Vagina (tissue), 2 donors: Measurements from ENCODE around the gene AARS2. TPM values are rescaled to one million over a fixed set of nuclear protein-coding genes. Genes with fewer than 3 reads are reported as not detected.

Source experiments
- DNase-seq, 2 donors: peaks; one replicate each; pipeline ENCODE4 v3.0.0-alpha.2; 2017; ENCODE audit errors: extremely low spot score in 2 of 2
- H3K27ac ChIP-seq: fragments of 200-600 bp; sonication (generic); one replicate; pipeline ENCODE4 v1.5.1; 2019
- H3K27me3 ChIP-seq: fragments of 200-600 bp; sonication (generic); one replicate; pipeline ENCODE4 v1.5.1; 2019
- H3K36me3 ChIP-seq, 2 donors: fragments of 200-600 bp; sonication (generic); one replicate each; pipeline ENCODE4 v1.5.1; 2017 to 2019
- H3K4me1 ChIP-seq: fragments of 200-600 bp; sonication (generic); one replicate; pipeline ENCODE4 v1.5.1; 2019
- H3K4me3 ChIP-seq, 2 donors: fragments of 200-600 bp; sonication (generic); 1 replicate in 1 of 2; 2 replicates in 1 of 2; pipeline ENCODE4 v1.5.1; 2016 to 2019
- H3K9me3 ChIP-seq: fragments of 200-600 bp; sonication (generic); one replicate; pipeline ENCODE4 v1.5.1; 2019
- CTCF ChIP-seq, 3 experiments: fragments of 450-650 bp in 2 of 3; fragments of 200-600 bp in 1 of 3; sonication (generic) in 1 of 3; IDR thresholded peaks; one replicate each; pipeline ENCODE4 v1.5.1; 2017 to 2019; ENCODE audit warnings: antibody characterized with exemption in 3 of 3, mild to moderate bottlenecking in 2 of 3, moderate library complexity in 2 of 3
- POLR2A ChIP-seq, 2 donors: fragments of 450-650 bp; IDR thresholded peaks; one replicate each; pipeline ENCODE4 v1.6.1; 2017; ENCODE audit warnings: antibody characterized with exemption in 2 of 2, mild to moderate bottlenecking in 2 of 2, moderate library complexity in 2 of 2
- POLR2AphosphoS5 ChIP-seq, 2 donors: sonication (generic); formaldehyde crosslinking; IDR thresholded peaks; one replicate each; pipeline ENCODE4 v1.9.0; 2017; ENCODE audit warnings: antibody characterized with exemption in 2 of 2, mild to moderate bottlenecking in 2 of 2, low read depth in 1 of 2; ENCODE audit not compliant: insufficient read depth in 1 of 2
- intact Hi-C: fragments of 100-400 bp; cut with DNase I; formaldehyde crosslinking; loops from one replicate; pipeline ENCODE4 v1.15.1; 2023
- total RNA-seq: library from RNA; depleted of rRNA; stranded (reverse); fragments of >200 nt; gene quantifications from one replicate; pipeline ENCODE4 v1.2.3, GENCODE V29; 2016

AARS2 gene
- total RNA-seq, 1 donor from 2014 or later, result 13.3 TPM

DNA sequence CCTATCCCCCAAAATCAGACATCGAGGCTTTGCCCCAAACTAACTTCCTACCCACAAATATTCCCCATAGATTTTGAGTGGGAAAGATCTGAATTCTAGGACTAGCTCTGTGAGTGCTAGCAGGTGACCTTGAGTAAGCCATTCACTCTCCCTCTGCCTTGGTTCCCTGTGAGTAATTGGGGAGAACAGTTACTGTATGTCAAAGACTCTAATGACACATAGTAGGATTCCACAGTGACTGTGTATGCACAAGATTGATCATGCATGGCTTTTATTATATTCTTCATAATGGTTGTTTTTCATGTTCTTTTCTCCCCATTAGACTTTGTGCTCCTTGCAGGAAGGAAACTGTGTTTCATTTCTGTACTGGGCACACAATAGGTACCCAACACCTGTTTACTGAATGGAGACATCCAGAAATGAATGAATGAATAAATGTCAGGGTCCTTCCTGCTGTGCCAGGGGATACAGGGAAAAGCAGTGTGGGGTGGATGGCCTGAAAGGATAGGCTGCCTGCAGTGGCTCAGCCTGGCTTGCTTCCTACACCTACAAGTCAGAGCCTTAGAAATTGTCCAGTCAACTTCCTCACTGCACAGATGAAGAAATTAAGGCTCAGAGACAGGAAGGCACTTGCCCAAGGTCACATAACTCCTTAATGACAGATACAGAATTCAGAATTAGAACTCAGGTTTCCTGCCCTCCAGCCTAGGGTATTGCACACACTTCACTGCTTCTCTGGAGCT is 43.8 kb downstream of the AARS2 start:
- Histone ChIP-seq H3K9me3 (no peaks in the 10 kb centered on the region), H3K36me3 (no peaks in the 10 kb centered on the region), H3K27me3 (peaks cover 8% of the 10 kb centered on the region), H3K4me1 (peaks cover 8% of the 10 kb centered on the region), H3K27ac (no peak overlapping the region), H3K4me3 (no peak overlapping the region)
- TF ChIP-seq CTCF (IDR thresholded peaks at IDR 0.05) (no peak), POLR2AphosphoS5 (IDR thresholded peaks at IDR 0.05; ENCODE audit: insufficient read depth in 1 of 2, low read depth in 1 of 2) (no peak), POLR2A (IDR thresholded peaks at IDR 0.05) (no peak)
- no peak for DNase-seq
- intact Hi-C loops, result no loop called here

GRCh38 chr6:44268095-44268628 is 45.0 kb downstream of the AARS2 start:
- Histone ChIP-seq H3K4me3 (no peak overlapping the region), H3K36me3 (no peaks in the 10 kb centered on the region), H3K4me1 (peaks cover 20% of the 10 kb centered on the region), H3K27ac (no peak overlapping the region), H3K27me3 (peaks cover 6% of the 10 kb centered on the region), H3K9me3 (no peaks in the 10 kb centered on the region)
- no peak for DNase-seq
- peak in 2 of 3 experiments; percentile 53 to 68 for TF ChIP-seq CTCF (IDR thresholded peaks at IDR 0.05)
- TF ChIP-seq POLR2A (IDR thresholded peaks at IDR 0.05), result no peak
- TF ChIP-seq POLR2AphosphoS5 (IDR thresholded peaks at IDR 0.05; ENCODE audit: insufficient read depth in 1 of 2, low read depth in 1 of 2), result no peak
- intact Hi-C loops, result no loop called here

DNA sequence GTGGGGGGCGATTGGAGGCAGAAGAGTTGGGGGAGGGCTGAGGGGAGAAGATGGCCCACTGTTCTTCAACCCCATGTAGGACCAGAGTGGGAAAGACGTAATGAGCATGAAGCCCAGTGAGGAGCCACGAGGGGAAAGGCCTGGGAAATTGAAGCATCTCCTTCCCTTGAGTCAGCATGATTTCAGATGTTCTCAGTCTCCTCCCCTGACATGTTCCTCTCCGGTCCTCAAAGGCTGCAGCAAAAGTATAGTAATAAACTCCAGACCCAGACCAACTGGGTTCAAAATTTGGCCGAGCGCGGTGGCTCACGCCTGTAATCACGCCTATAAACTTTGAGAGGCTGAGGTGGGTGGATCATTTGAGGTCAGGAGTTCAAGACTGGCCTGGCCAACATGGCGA is 45.9 kb downstream of the AARS2 start:
- no peak for TF ChIP-seq POLR2A (IDR thresholded peaks at IDR 0.05)
- TF ChIP-seq CTCF (IDR thresholded peaks at IDR 0.05), result no peak
- no peak for TF ChIP-seq POLR2AphosphoS5 (IDR thresholded peaks at IDR 0.05; ENCODE audit: insufficient read depth in 1 of 2, low read depth in 1 of 2)
- intact Hi-C loops, result no loop called here
- H3K27ac ChIP-seq, result no peak overlapping the region
- peaks cover 29% of the 10 kb centered on the region for H3K4me1 ChIP-seq
- no peak overlapping the region for H3K4me3 ChIP-seq
- H3K9me3 ChIP-seq, result no peaks in the 10 kb centered on the region
- no peak for DNase-seq
- H3K36me3 ChIP-seq, result no peaks in the 10 kb centered on the region
- peaks cover 4% of the 10 kb centered on the region for H3K27me3 ChIP-seq

DNA sequence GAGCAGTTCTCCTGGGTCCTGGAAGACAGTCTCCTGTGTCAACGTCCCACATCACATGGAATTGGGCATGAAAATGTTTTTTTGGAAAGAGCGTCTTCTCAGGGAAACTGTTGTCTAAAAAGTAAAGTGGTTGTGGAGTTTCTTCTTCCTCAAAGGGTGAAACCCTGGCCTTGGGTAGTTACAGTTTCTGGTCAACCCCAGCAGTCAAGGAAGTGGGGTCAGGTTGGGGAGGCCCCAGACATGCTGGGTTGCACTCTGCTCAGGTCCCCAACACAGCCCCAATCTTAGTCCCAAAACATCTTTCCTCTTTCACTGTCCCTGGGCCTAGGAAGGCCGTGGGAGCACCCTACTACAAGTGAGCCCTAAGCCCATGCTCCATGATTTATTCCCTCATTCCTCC is 46.8 kb downstream of the AARS2 start:
- intact Hi-C loops, result no loop called here
- Histone ChIP-seq H3K27ac (no peak overlapping the region), H3K27me3 (peaks cover 4% of the 10 kb centered on the region), H3K4me1 (peaks cover 33% of the 10 kb centered on the region), H3K36me3 (no peaks in the 10 kb centered on the region), H3K9me3 (no peaks in the 10 kb centered on the region), H3K4me3 (no peak overlapping the region)
- DNase-seq, result no peak
- TF ChIP-seq POLR2A (IDR thresholded peaks at IDR 0.05) (no peak), CTCF (IDR thresholded peaks at IDR 0.05) (no peak), POLR2AphosphoS5 (IDR thresholded peaks at IDR 0.05; ENCODE audit: insufficient read depth in 1 of 2, low read depth in 1 of 2) (no peak)

DNA sequence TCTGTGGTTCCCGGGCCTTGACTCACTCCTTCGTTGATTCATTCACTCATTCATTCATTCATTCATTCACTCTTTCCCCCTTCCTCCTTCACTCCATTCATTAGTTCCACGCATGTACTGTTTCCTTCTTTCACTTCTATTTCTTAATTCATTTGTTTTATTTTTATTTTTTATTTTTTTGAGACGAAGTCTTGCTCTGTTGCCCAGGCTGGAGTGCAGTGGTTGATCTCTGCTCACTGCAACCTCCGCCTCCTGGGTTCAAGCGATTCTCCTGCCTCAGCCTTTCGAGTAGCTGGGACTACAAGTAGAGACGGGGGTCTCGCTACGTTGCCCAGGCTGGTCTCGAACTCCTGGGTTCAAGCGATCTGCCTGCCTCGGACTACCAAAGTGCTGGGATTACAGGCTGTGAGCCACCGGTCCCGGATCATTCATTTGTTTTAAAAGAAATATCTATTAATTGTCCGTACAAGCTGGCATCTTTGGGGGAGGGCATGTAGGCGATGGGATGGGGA is 47.4 kb downstream of the AARS2 start:
- Histone ChIP-seq H3K36me3 (no peaks in the 10 kb centered on the region), H3K27me3 (peaks cover 4% of the 10 kb centered on the region), H3K27ac (no peak overlapping the region), H3K4me1 (peaks cover 33% of the 10 kb centered on the region), H3K9me3 (no peaks in the 10 kb centered on the region), H3K4me3 (peak overlapping the region; percentile 77 to 88)
- intact Hi-C loops, result no loop called here
- no peak for DNase-seq
- peak in 1 of 3 experiments; percentile 1 for TF ChIP-seq CTCF (IDR thresholded peaks at IDR 0.05)
- no peak for TF ChIP-seq POLR2A (IDR thresholded peaks at IDR 0.05)
